ENCODE measurements around the gene POLR1C. TPM values are rescaled to one million over a fixed set of nuclear protein-coding genes. Genes with fewer than 3 reads are reported as not detected.
"Not testable (repeated sequence)": the region's sequence is repeated elsewhere in the genome, so short reads cannot be mapped to it uniquely, and the experiment has no call there.

POLR1C gene
- total RNA-seq, 2 donors from 2014 or later, result 13.5 to 13.9 TPM

GRCh38 chr6:43547222-43547621 lies 30.3 kb downstream of the POLR1C start:
- no peak overlapping the region for H3K4me3 ChIP-seq
- peaks cover 83% of the 10 kb centered on the region for H3K36me3 ChIP-seq
- DNase-seq (ENCODE audit: low spot score), result no peak
- no peaks in the 10 kb centered on the region for H3K27me3 ChIP-seq
- no peaks in the 10 kb centered on the region for H3K9me3 ChIP-seq
- H3K4me1 ChIP-seq, result no peaks in the 10 kb centered on the region
- no peak for TF ChIP-seq CTCF (IDR thresholded peaks at IDR 0.05)
- H3K27ac ChIP-seq, result no peak overlapping the region

- not testable (repeated sequence) for H3K4me3 ChIP-seq; H3K27me3 ChIP-seq; H3K27ac ChIP-seq; H3K9me3 ChIP-seq; H3K4me1 ChIP-seq; DNase-seq (ENCODE audit: low spot score)
- peaks cover 93% of the 10 kb centered on the region for H3K36me3 ChIP-seq
These were observed 40.7 kb downstream of the POLR1C start for GRCh38 chr6:43557620-43558019.

GRCh38 chr6:43559328-43559727 lies 42.4 kb downstream of the POLR1C start:
- Histone ChIP-seq H3K9me3 (no peaks in the 10 kb centered on the region), H3K4me3 (no peak overlapping the region), H3K36me3 (peaks cover 93% of the 10 kb centered on the region), H3K27ac (no peak overlapping the region), H3K4me1 (no peaks in the 10 kb centered on the region), H3K27me3 (no peaks in the 10 kb centered on the region)
- TF ChIP-seq CTCF (IDR thresholded peaks at IDR 0.05), result no peak
- no peak for DNase-seq (ENCODE audit: low spot score)

- Histone ChIP-seq H3K4me1 (peaks cover 0 to 7% of the 10 kb centered on the region in 2 donors), H3K9me3 (no peaks in the 10 kb centered on the region), H3K4me3 (no peak overlapping the region), H3K27ac (no peak overlapping the region), H3K27me3 (no peaks in the 10 kb centered on the region), H3K36me3 (peaks cover 48% of the 10 kb centered on the region)
- TF ChIP-seq CTCF (IDR thresholded peaks at IDR 0.05), result no peak
- DNase-seq (ENCODE audit: low spot score), result no peak
These were observed 54.1 kb downstream of the POLR1C start for GRCh38 chr6:43570876-43571441.

Other genes starting within 250 kb of the POLR1C start
- gene SLC22A7, start 218.8 kb upstream of the POLR1C start, total RNA-seq, result not detected
- 1 to 10 TPM in 1 of 2 donors, not detected in 1; 1.5 TPM for gene CRIP3, start 208.3 kb upstream of the POLR1C start, total RNA-seq
- gene ZNF318, start 147.4 kb upstream of the POLR1C start, total RNA-seq, result 10 to 100 TPM; 10.1 to 11.3 TPM
- gene ABCC10, start 89.5 kb upstream of the POLR1C start, total RNA-seq, result 1 to 10 TPM; 7.1 to 7.8 TPM
- gene DLK2, start 61.5 kb upstream of the POLR1C start, total RNA-seq, result 1 to 10 TPM in 1 of 2 donors, not detected in 1; 1.3 TPM
- gene TJAP1, start 39.5 kb upstream of the POLR1C start, total RNA-seq, result 10 to 100 TPM; 15.8 to 22.0 TPM
- under 1 TPM; 0.41 to 0.90 TPM for gene LRRC73, start 6.7 kb upstream of the POLR1C start, total RNA-seq
- gene YIPF3, start 163 bp upstream of the POLR1C start, total RNA-seq, result 100 to 1,000 TPM in 1 of 2 donors, 10 to 100 TPM in 1; 84.0 to 103 TPM
- gene XPO5, start 58.9 kb downstream of the POLR1C start, total RNA-seq, result 10 to 100 TPM in 1 of 2 donors, 1 to 10 TPM in 1; 8.8 to 11.8 TPM
- 1 to 10 TPM; 5.5 to 6.2 TPM for gene POLH, start 59.1 kb downstream of the POLR1C start, total RNA-seq
- 10 to 100 TPM; 15.7 to 20.7 TPM for gene GTPBP2, start 112.2 kb downstream of the POLR1C start, total RNA-seq
- 10 to 100 TPM; 22.8 to 28.2 TPM for gene MAD2L1BP, start 118.8 kb downstream of the POLR1C start, total RNA-seq
- under 1 TPM in 1 of 2 donors, not detected in 1; 0.12 TPM for gene RSPH9, start 127.9 kb downstream of the POLR1C start, total RNA-seq
- gene MRPS18A, start 170.7 kb downstream of the POLR1C start, total RNA-seq, result 10 to 100 TPM; 40.4 to 42.7 TPM